ENCODE results near the gene ANGPTL4.
"Not testable (repeated sequence)": the region's sequence is repeated elsewhere in the genome, so short reads cannot be mapped to it uniquely, and the experiment has no call there.

Gene ANGPTL4

DNA sequence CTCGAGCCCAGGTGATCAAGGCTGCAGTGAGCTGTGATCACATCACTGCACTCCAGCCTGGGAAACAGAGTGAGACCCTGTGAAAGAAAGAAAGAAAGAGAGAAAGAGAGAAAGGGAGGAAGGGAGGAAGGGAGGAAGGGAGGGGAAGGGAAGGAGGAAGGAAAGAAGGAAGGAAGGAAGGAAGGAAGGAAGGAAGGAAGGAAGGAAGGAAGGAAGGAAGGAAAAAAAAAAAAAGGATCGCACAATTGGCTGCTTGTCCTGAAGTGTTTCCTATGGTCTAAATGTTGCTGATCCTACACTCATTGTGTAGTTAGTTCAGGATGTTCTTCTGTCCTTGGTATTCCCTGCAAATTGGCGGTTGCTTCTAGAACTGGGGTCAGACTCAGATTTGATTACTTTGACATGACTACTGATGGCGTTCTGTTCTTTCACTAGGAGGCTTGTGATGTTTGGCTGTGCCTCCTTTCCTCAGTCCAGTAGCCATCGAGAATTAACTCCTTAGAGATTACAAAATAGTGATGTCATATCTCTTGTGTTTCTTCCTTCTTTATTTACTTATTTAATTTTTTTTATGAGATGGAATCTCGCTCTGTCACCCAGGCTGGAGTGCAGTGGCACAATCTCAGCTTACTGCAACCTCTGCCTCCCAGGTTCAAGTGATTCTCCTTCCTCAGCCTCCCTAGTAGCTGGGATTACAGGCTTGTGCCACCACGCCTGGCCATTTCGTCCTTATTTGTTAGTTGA, 14.2 kb upstream of the ANGPTL4 start:
- H3K27ac ChIP-seq (ENCODE audit: insufficient read depth, low read depth, low read length, poor library complexity, severe bottlenecking); H3K36me3 ChIP-seq (ENCODE audit: control insufficient read depth, insufficient read depth, low read length); H3K4me3 ChIP-seq (ENCODE audit: insufficient read depth, low read depth, low read length); H3K4me1 ChIP-seq (ENCODE audit: control insufficient read depth, insufficient read depth, low read length); H3K9me3 ChIP-seq (ENCODE audit: control insufficient read depth, low read length); H3K27me3 ChIP-seq (ENCODE audit: control insufficient read depth, insufficient read depth, low read length, poor library complexity, severe bottlenecking): not testable (repeated sequence)
- WGBS, 2 experiments = 95% methylated on average over 5 to 8 of the region's 8 CpGs

DNA sequence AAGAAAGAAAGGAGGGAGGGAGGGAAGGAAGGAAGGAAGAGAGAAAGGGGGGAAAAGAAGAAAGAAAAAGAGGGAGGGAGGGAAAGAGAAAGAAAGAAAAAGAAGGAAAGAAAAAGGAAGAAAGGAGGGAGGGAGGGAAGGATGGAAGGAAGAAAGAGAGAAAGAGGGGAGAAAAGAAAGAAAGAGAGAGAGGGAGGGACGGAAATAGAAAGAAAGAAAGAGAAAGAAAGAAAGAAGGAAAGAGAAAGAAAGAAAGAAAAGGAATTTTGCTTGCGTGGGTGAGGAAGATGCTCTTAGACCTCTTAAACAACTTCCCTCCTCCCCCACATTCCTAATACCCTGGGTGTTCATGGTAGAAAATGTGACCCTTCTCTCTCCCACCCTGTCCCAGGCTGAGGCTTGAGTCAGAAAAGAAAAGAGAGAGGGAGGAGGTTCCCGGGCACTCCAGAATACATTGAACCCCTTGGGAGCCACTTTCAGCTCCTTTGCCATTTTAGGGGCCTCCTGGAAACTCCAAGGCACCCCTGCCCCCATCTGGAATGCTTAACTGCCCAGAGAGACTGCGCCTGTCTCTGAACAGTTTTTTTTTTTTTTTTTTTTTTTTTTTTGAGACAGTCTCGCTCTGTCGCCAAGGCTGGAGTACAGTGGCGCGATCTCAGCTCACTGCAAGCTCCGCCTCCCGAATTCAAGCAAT, 11.7 kb upstream of the ANGPTL4 start:
- Histone ChIP-seq H3K4me1 (ENCODE audit: control insufficient read depth, insufficient read depth, low read length) (no peaks in the 10 kb centered on the region), H3K36me3 (ENCODE audit: control insufficient read depth, insufficient read depth, low read length) (no peaks in the 10 kb centered on the region), H3K27ac (ENCODE audit: insufficient read depth, low read depth, low read length, poor library complexity, severe bottlenecking) (peak overlapping the region; percentile 40), H3K4me3 (ENCODE audit: insufficient read depth, low read depth, low read length) (no peak overlapping the region), H3K27me3 (ENCODE audit: control insufficient read depth, insufficient read depth, low read length, poor library complexity, severe bottlenecking) (peaks cover 3% of the 10 kb centered on the region), H3K9me3 (ENCODE audit: control insufficient read depth, low read length) (no peaks in the 10 kb centered on the region)
- 28 to 35% methylated on average over 9 of the region's 10 CpGs for WGBS, 2 experiments

DNA sequence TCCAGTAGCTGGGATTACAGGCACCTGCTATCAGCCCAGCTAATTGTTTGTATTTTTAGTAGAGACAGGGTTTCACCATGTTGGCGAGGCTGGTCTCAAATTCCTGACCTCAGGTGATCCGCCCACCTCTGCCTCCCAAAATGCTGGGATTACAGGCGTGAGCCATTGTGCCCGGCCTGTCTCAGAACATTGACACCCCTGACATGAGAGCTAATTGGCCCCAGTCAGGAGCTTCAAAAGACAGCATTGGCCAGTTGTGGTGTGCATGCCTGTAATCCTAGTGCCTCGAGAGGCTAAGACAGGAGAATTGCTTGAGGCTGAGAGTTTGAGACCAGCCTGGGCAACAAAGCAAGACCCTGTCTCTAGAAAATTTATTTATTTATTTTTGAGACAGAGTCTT, 11.1 kb upstream of the ANGPTL4 start:
- 57 to 60% methylated on average over 5 of the region's 5 CpGs for WGBS, 2 experiments
- not testable (repeated sequence) for H3K27ac ChIP-seq (ENCODE audit: insufficient read depth, low read depth, low read length, poor library complexity, severe bottlenecking); H3K36me3 ChIP-seq (ENCODE audit: control insufficient read depth, insufficient read depth, low read length); H3K4me1 ChIP-seq (ENCODE audit: control insufficient read depth, insufficient read depth, low read length); H3K9me3 ChIP-seq (ENCODE audit: control insufficient read depth, low read length); H3K27me3 ChIP-seq (ENCODE audit: control insufficient read depth, insufficient read depth, low read length, poor library complexity, severe bottlenecking); H3K4me3 ChIP-seq (ENCODE audit: insufficient read depth, low read depth, low read length)

DNA sequence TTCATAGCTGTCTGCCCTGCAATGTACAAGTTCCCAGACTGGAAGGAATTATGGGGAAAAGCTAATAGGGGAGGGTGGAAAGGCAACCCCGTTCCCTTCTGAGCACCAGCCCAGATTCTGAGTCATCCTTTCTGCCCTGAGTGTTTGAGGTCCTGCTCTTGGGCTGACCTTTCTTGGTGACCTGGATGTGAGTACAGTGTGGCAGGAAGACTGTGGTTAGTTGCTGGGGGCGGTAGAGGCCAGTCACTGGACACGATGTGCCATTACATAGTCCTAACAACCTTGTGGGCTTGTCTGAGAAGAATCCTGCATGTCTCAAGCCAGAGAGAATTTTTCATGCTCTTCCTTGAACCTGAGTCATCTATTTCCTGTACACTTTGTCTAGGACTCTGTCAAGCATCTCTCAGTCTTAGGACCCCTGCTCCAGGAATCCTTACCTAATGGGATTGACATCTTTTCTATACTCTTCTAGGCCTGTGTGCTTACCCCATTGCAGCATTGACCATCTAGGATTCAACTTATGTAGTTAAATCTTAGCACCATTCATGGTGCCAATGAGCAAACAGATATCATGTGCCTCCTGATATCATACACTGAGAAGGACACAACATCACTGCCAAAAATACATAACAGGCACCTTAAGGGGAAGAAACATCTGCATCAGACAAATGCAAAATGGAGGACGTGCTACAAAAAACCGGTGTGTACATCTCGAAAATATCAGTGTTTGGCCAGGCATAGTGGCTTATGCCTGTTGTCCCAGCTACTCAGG, 8.1 kb upstream of the ANGPTL4 start:
- Histone ChIP-seq H3K27me3 (ENCODE audit: control insufficient read depth, insufficient read depth, low read length, poor library complexity, severe bottlenecking) (peaks cover 3% of the 10 kb centered on the region), H3K9me3 (ENCODE audit: control insufficient read depth, low read length) (no peaks in the 10 kb centered on the region), H3K36me3 (ENCODE audit: control insufficient read depth, insufficient read depth, low read length) (no peaks in the 10 kb centered on the region), H3K27ac (ENCODE audit: insufficient read depth, low read depth, low read length, poor library complexity, severe bottlenecking) (no peak overlapping the region), H3K4me3 (ENCODE audit: insufficient read depth, low read depth, low read length) (no peak overlapping the region), H3K4me1 (ENCODE audit: control insufficient read depth, insufficient read depth, low read length) (no peaks in the 10 kb centered on the region)
- 89 to 91% methylated on average over 6 of the region's 6 CpGs for WGBS, 2 experiments

DNA sequence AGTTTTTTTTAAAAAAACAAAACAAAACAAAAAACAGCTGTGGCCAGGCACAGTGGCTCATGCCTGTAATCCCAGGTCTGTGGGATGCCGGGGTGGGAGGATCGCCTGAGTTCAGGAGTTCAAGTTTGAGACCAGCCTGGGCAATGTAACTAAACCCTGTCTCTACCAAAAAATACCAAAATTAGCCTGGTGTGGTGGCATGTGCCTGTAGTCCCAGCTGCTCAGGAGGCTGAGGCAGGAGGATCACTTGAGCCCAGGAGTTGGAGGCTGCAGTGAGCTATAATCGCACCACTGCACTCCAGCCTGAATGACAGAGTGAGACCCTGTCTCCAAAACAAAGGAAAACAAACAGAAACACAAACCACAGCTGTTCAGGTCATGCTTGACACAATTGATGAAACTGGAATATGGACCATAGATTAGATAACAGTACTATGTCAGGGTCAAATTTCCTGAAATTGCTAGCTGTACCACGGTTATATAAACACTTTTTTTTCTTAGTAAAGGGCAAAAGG, 6.9 kb upstream of the ANGPTL4 start:
- Histone ChIP-seq H3K27ac (ENCODE audit: insufficient read depth, low read depth, low read length, poor library complexity, severe bottlenecking) (no peak overlapping the region), H3K4me3 (ENCODE audit: insufficient read depth, low read depth, low read length) (no peak overlapping the region), H3K27me3 (ENCODE audit: control insufficient read depth, insufficient read depth, low read length, poor library complexity, severe bottlenecking) (peaks cover 3% of the 10 kb centered on the region), H3K36me3 (ENCODE audit: control insufficient read depth, insufficient read depth, low read length) (no peaks in the 10 kb centered on the region), H3K4me1 (ENCODE audit: control insufficient read depth, insufficient read depth, low read length) (no peaks in the 10 kb centered on the region), H3K9me3 (ENCODE audit: control insufficient read depth, low read length) (no peaks in the 10 kb centered on the region)
- 92 to 95% methylated on average over 4 of the region's 4 CpGs for WGBS, 2 experiments

DNA sequence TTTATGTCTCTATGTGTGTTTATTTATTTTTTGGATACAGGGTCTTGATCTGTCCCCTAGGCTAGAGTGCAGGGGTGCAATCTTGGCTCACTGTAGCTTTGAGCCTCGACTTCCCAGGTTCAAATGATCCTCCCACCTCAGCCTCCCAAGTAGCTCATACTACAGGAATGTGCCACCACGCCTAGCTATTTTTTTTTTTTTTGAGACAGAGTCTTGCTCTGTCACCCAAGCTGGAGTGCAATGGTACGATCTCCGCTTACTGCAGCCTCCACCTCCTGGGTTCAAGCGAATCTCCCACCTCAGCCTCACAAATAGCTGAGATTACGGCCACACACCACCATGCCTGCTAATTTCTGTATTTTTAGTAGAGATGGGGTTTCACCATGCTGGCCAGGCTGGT, 5.0 kb upstream of the ANGPTL4 start:
- no peaks in the 10 kb centered on the region for H3K9me3 ChIP-seq (ENCODE audit: control insufficient read depth, low read length)
- WGBS, 2 experiments = 90 to 92% methylated on average over 6 of the region's 6 CpGs
- H3K4me3 ChIP-seq (ENCODE audit: insufficient read depth, low read depth, low read length) = no peak overlapping the region
- no peaks in the 10 kb centered on the region for H3K4me1 ChIP-seq (ENCODE audit: control insufficient read depth, insufficient read depth, low read length)
- H3K27me3 ChIP-seq (ENCODE audit: control insufficient read depth, insufficient read depth, low read length, poor library complexity, severe bottlenecking) = peaks cover 12% of the 10 kb centered on the region
- no peaks in the 10 kb centered on the region for H3K36me3 ChIP-seq (ENCODE audit: control insufficient read depth, insufficient read depth, low read length)
- H3K27ac ChIP-seq (ENCODE audit: insufficient read depth, low read depth, low read length, poor library complexity, severe bottlenecking) = no peak overlapping the region

DNA sequence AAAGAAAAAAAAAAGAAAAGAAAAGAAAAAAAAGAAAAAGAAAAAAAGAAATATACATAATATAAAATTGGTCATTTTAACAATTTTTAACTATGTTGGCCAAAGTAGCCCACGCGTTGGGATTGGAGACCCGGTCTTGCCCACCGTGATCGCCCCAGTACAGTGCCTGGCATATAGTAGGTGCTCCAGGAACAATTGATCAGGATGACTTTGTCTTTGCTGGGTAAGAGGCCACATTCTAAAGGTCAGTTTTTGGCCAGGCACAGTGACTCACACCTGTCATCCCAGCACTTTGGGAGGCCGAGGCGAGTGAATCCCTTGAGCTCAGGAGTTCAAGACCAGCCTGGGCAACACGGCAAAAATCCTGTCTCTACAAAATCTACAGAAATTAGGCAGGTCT, 3.8 kb upstream of the ANGPTL4 start:
- Histone ChIP-seq H3K4me1 (ENCODE audit: control insufficient read depth, insufficient read depth, low read length) (no peaks in the 10 kb centered on the region), H3K9me3 (ENCODE audit: control insufficient read depth, low read length) (no peaks in the 10 kb centered on the region), H3K4me3 (ENCODE audit: insufficient read depth, low read depth, low read length) (no peak overlapping the region), H3K36me3 (ENCODE audit: control insufficient read depth, insufficient read depth, low read length) (no peaks in the 10 kb centered on the region), H3K27me3 (ENCODE audit: control insufficient read depth, insufficient read depth, low read length, poor library complexity, severe bottlenecking) (peaks cover 12% of the 10 kb centered on the region), H3K27ac (ENCODE audit: insufficient read depth, low read depth, low read length, poor library complexity, severe bottlenecking) (no peak overlapping the region)
- WGBS, 2 experiments = 87 to 91% methylated on average over 8 of the region's 8 CpGs

DNA sequence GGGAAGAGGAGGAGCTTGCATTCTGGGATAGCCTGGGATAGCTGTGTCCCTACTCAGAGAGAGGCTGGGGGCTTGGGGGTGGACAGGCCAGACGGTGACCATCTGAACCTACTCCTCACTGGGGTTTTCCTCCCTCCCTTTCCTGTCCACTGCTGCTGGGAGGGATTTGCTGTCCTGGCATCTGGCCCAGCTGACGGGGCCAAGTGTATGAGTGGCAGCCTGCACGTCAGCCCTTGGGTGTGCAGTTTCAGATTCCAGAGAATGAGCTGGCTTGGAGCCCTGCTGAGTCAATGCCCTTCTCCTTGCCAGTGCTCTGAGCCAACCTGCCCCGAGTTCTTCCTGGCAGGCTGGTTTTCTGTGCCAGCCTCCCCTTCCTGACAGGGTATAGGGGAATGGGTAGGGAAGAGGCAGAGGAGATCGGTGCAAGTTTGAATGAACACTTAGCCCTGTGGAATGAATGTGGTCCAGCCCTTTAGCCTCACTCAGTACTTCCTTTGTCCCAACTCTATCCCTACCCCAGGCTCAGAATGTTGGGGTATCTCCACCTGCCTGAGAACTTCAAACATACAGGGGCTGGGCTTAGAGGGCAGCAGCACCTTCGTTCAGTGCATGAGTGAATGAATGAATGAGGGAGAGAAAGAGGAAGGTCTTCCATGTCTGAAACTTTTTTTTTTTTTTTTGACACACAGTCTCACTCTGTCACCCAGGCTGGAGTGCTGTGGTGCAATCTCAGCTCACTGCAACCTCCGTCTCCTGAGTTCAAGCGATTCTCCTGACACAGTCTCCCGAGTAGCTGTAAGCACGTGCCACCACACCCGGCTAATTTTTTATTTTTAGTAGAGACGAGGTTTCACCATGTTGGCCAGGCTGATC, 1.8 kb upstream of the ANGPTL4 start:
- Histone ChIP-seq H3K9me3 (ENCODE audit: control insufficient read depth, low read length) (no peaks in the 10 kb centered on the region), H3K27ac (ENCODE audit: insufficient read depth, low read depth, low read length, poor library complexity, severe bottlenecking) (no peak overlapping the region), H3K4me1 (ENCODE audit: control insufficient read depth, insufficient read depth, low read length) (peaks cover 10% of the 10 kb centered on the region), H3K36me3 (ENCODE audit: control insufficient read depth, insufficient read depth, low read length) (no peaks in the 10 kb centered on the region), H3K27me3 (ENCODE audit: control insufficient read depth, insufficient read depth, low read length, poor library complexity, severe bottlenecking) (peaks cover 12% of the 10 kb centered on the region), H3K4me3 (ENCODE audit: insufficient read depth, low read depth, low read length) (no peak overlapping the region)
- WGBS, 2 experiments = 89 to 90% methylated on average over 12 of the region's 12 CpGs

DNA sequence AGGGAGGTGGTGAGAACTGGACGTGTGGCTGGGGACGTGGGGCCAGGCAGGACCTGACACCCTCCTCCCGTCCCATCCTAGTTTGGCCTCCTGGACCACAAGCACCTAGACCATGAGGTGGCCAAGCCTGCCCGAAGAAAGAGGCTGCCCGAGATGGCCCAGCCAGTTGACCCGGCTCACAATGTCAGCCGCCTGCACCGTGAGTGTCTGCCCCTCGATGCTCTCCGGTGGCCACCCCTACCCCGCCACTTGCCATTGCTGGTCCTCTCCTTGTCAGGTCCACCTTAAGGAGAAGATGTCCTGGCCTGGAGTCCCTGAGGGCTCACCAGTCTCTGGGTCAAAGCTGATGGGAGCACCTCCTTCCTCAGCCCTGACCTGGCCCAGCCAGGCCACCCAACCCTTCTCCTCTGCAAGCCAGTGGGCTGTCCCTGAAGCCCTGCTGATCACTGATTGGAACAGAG, 2.2 kb downstream of the ANGPTL4 start:
- peaks cover 17% of the 10 kb centered on the region for H3K4me1 ChIP-seq (ENCODE audit: control insufficient read depth, insufficient read depth, low read length)
- no peak overlapping the region for H3K4me3 ChIP-seq (ENCODE audit: insufficient read depth, low read depth, low read length)
- no peaks in the 10 kb centered on the region for H3K9me3 ChIP-seq (ENCODE audit: control insufficient read depth, low read length)
- WGBS, 2 experiments = 95 to 98% methylated on average over 11 of the region's 11 CpGs
- no peak overlapping the region for H3K27ac ChIP-seq (ENCODE audit: insufficient read depth, low read depth, low read length, poor library complexity, severe bottlenecking)
- H3K36me3 ChIP-seq (ENCODE audit: control insufficient read depth, insufficient read depth, low read length) = peaks cover 2% of the 10 kb centered on the region
- H3K27me3 ChIP-seq (ENCODE audit: control insufficient read depth, insufficient read depth, low read length, poor library complexity, severe bottlenecking) = peaks cover 12% of the 10 kb centered on the region

Measured in ectodermal cell (in vitro differentiated cells).